Measurements from ENCODE around the gene F2. TPM values are rescaled to one million over a fixed set of nuclear protein-coding genes. Genes with fewer than 3 reads are reported as not detected.

Gene F2
- total RNA-seq, 1 donor: not detected

DNA sequence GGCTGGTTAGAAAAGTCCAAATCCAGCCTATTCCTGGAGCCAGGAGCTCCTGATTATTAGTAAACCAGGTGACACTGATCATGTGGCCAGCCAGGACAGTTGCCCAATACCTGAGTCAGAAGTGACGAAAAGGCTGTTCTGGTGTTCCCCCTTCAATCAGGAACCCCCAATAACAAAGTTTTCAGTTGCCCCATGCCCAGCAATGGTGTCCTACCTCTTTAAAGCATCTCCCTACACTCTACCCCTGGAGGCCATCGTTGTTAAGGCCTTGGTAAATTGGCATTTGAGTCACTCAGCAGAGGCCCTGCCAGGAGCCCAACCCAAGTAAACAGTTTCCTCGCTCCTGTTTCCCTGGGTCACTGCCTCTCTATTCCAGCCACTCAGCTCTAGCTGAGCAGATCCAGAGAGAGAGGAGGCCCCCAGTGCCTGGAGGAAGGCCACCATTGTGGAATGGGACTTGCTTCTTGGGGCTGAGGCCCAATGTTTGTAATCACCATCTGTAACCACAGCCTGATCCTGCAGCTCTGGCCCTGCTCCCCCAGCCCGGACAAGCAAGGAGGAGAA is 43.6 kb upstream of the F2 start:
- Histone ChIP-seq H3K4me1 (ENCODE audit: insufficient read depth, low read length) (peaks cover 26% of the 10 kb centered on the region), H2AFZ (ENCODE audit: low read length) (no peak overlapping the region), H3K27me3 (ENCODE audit: insufficient read depth, low read length) (no peaks in the 10 kb centered on the region), H3K79me2 (ENCODE audit: insufficient read depth, low read length) (no peaks in the 10 kb centered on the region), H3K4me2 (ENCODE audit: insufficient read depth, low read length) (peak overlapping the region; percentile 10), H3K4me3 (ENCODE audit: insufficient read depth, low read length) (no peak overlapping the region), H3K9me3 (ENCODE audit: low read depth, low read length) (no peaks in the 10 kb centered on the region), H3K27ac (ENCODE audit: low read depth, low read length) (peak overlapping the region; percentile 68), H3K36me3 (ENCODE audit: insufficient read depth, low read length) (peaks cover 56% of the 10 kb centered on the region), H4K20me1 (ENCODE audit: insufficient read depth, low read length) (peaks cover 3% of the 10 kb centered on the region)
- TF ChIP-seq, protein P1, sequence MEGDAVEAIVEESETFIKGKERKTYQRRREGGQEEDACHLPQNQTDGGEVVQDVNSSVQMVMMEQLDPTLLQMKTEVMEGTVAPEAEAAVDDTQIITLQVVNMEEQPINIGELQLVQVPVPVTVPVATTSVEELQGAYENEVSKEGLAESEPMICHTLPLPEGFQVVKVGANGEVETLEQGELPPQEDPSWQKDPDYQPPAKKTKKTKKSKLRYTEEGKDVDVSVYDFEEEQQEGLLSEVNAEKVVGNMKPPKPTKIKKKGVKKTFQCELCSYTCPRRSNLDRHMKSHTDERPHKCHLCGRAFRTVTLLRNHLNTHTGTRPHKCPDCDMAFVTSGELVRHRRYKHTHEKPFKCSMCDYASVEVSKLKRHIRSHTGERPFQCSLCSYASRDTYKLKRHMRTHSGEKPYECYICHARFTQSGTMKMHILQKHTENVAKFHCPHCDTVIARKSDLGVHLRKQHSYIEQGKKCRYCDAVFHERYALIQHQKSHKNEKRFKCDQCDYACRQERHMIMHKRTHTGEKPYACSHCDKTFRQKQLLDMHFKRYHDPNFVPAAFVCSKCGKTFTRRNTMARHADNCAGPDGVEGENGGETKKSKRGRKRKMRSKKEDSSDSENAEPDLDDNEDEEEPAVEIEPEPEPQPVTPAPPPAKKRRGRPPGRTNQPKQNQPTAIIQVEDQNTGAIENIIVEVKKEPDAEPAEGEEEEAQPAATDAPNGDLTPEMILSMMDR (IDR thresholded peaks at IDR 0.05; ENCODE audit: extremely low read depth, low read depth, low read length): peak; percentile 17
- peak; percentile 98 for DNase-seq (ENCODE audit: insufficient read length, low spot score, missing footprints)

DNA sequence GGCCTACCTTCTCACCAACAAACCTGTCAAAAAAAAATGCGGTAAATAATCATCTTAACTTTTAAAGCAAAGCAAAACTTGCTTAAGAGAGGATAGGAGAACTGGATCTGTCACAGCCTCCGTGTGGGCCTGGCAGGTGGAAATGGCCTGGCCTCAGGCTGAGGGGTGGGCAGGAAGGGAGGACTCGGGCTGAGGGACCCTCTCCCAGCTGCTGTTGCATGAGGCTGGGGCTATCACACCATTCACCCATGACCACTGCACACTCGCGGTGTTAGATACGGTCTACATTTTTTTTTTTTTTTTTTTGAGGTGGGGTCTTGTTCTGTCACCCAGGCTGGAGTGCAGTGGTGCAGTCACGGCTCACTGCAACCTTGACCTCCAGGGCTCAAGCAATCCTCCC is 43.1 kb upstream of the F2 start:
- H3K4me3 ChIP-seq (ENCODE audit: insufficient read depth, low read length): no peak overlapping the region
- TF ChIP-seq, protein P1 (IDR thresholded peaks at IDR 0.05; ENCODE audit: extremely low read depth, low read depth, low read length): no peak
- no peaks in the 10 kb centered on the region for H3K79me2 ChIP-seq (ENCODE audit: insufficient read depth, low read length)
- peaks cover 3% of the 10 kb centered on the region for H4K20me1 ChIP-seq (ENCODE audit: insufficient read depth, low read length)
- H3K4me1 ChIP-seq (ENCODE audit: insufficient read depth, low read length): peaks cover 23% of the 10 kb centered on the region
- H3K4me2 ChIP-seq (ENCODE audit: insufficient read depth, low read length): no peak overlapping the region
- no peaks in the 10 kb centered on the region for H3K27me3 ChIP-seq (ENCODE audit: insufficient read depth, low read length)
- H2AFZ ChIP-seq (ENCODE audit: low read length): no peak overlapping the region
- peak; percentile 88 for DNase-seq (ENCODE audit: insufficient read length, low spot score, missing footprints)
- H3K9me3 ChIP-seq (ENCODE audit: low read depth, low read length): no peaks in the 10 kb centered on the region
- peak overlapping the region; percentile 68 for H3K27ac ChIP-seq (ENCODE audit: low read depth, low read length)
- peaks cover 60% of the 10 kb centered on the region for H3K36me3 ChIP-seq (ENCODE audit: insufficient read depth, low read length)

DNA sequence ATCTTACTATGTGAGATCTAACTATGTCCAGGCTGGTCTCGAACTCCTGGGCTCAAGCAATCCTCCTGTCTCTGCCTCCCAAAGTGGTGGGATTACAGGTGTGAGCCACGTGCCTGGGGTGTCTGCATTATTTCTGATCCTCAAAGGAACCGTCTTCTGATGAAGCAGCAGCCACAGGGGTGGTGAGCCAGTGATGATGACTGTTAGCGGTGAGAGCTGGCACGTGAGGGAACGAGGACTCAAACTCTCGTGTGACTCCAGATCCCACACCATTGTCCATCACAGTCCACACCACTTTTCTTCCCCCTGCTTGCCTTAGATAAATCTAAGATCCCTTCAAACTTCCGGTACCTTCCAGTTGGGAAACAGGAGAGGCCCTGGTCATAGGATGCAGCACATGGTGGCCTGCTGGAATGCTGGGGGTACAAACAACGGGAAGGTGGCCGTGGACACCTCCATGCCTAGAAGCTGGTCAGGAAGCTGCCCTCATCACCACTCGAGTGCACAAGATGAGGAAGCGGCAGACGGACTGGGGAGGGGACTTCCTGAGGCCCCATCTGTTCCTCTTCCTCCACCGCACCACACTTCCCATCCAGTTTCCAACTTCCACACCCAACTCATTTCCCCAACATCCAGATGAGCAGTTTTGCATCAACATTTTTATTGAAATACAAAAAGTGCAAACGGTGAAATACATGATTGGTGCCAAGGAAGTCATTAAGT is 42.4 kb upstream of the F2 start:
- H3K36me3 ChIP-seq (ENCODE audit: insufficient read depth, low read length): peaks cover 66% of the 10 kb centered on the region
- no peak overlapping the region for H3K4me2 ChIP-seq (ENCODE audit: insufficient read depth, low read length)
- H2AFZ ChIP-seq (ENCODE audit: low read length): no peak overlapping the region
- no peak overlapping the region for H3K4me3 ChIP-seq (ENCODE audit: insufficient read depth, low read length)
- TF ChIP-seq, protein P1 (IDR thresholded peaks at IDR 0.05; ENCODE audit: extremely low read depth, low read depth, low read length): no peak
- peaks cover 23% of the 10 kb centered on the region for H3K4me1 ChIP-seq (ENCODE audit: insufficient read depth, low read length)
- no peaks in the 10 kb centered on the region for H3K9me3 ChIP-seq (ENCODE audit: low read depth, low read length)
- no peak for DNase-seq (ENCODE audit: insufficient read length, low spot score, missing footprints)
- H3K27ac ChIP-seq (ENCODE audit: low read depth, low read length): no peak overlapping the region
- H3K79me2 ChIP-seq (ENCODE audit: insufficient read depth, low read length): no peaks in the 10 kb centered on the region
- peaks cover 3% of the 10 kb centered on the region for H4K20me1 ChIP-seq (ENCODE audit: insufficient read depth, low read length)
- H3K27me3 ChIP-seq (ENCODE audit: insufficient read depth, low read length): no peaks in the 10 kb centered on the region

DNA sequence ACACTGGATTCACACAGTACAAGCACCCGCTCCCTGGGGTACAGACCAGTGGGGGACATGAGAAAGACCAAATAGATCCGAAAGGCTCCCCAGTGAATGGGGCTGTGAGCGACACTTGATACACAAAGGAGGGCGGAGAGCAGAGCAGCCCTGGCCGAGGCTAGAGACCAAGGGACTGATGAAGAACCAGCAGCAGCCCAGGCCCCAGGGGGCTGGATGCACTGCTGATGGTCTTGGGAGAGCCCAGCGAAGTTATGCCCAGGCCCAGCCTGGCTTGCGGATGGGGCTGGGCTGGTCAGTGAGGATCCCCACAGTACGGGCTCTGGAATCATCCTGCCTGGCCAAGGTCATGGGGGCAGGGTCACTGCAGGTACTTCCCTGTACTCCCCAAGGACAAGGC is 41.8 kb upstream of the F2 start:
- Histone ChIP-seq H3K27me3 (ENCODE audit: insufficient read depth, low read length) (no peaks in the 10 kb centered on the region), H2AFZ (ENCODE audit: low read length) (no peak overlapping the region), H4K20me1 (ENCODE audit: insufficient read depth, low read length) (peaks cover 3% of the 10 kb centered on the region), H3K9me3 (ENCODE audit: low read depth, low read length) (no peaks in the 10 kb centered on the region), H3K79me2 (ENCODE audit: insufficient read depth, low read length) (no peaks in the 10 kb centered on the region), H3K4me3 (ENCODE audit: insufficient read depth, low read length) (no peak overlapping the region), H3K4me1 (ENCODE audit: insufficient read depth, low read length) (peaks cover 23% of the 10 kb centered on the region), H3K27ac (ENCODE audit: low read depth, low read length) (no peak overlapping the region), H3K36me3 (ENCODE audit: insufficient read depth, low read length) (peaks cover 66% of the 10 kb centered on the region), H3K4me2 (ENCODE audit: insufficient read depth, low read length) (no peak overlapping the region)
- no peak for DNase-seq (ENCODE audit: insufficient read length, low spot score, missing footprints)
- TF ChIP-seq, protein P1 (IDR thresholded peaks at IDR 0.05; ENCODE audit: extremely low read depth, low read depth, low read length): no peak

Measured in osteoblast (primary cell).